GM23338 (cell line): ENCODE results near the gene FICD.

Source experiments
- CREB1 ChIP-seq: fragments of 250-450 bp; sonication (Bioruptor Pico); IDR thresholded peaks from 2 replicates; pipeline ENCODE4 v1.5.0; 2020; ENCODE audit warnings: low read depth, mild to moderate bottlenecking, moderate library complexity
- CTCF ChIP-seq, 2 experiments: fragments of 200-600 bp in 1 of 2; sonication (generic) in 1 of 2; conservative IDR thresholded peaks; 2 replicates each; pipeline versions ENCODE4 v1.5.1 to v1.6.1; 2016 to 2017; ENCODE audit warnings: antibody characterized with exemption in 2 of 2, low read depth in 2 of 2, mild to moderate bottlenecking in 2 of 2, moderate library complexity in 1 of 2
- EZH2 ChIP-seq: fragments of 200-600 bp; sonication (generic); IDR thresholded peaks from one replicate; pipeline ENCODE4 v1.8.0; 2017; ENCODE audit warnings: antibody characterized with exemption, mild to moderate bottlenecking, low read depth; ENCODE audit not compliant: unreplicated experiment
- EZH2phosphoT487 ChIP-seq: fragments of 200-600 bp; sonication (generic); IDR thresholded peaks from one replicate; pipeline ENCODE4 v1.8.1; 2018; ENCODE audit warnings: antibody characterized with exemption; ENCODE audit not compliant: unreplicated experiment
- NANOG ChIP-seq: IDR thresholded peaks from 2 replicates; pipeline ENCODE4 v1.6.1; 2016; ENCODE audit warnings: antibody characterized with exemption, borderline replicate concordance
- POLR2AphosphoS5 ChIP-seq: IDR thresholded peaks from 2 replicates; pipeline ENCODE4 v1.6.1; 2016; ENCODE audit warnings: antibody characterized with exemption, low read depth
- ZNF331 ChIP-seq: fragments of 250-450 bp; sonication (Bioruptor Pico); IDR thresholded peaks from 2 replicates; pipeline ENCODE4 v1.5.0; 2020; ENCODE audit warnings: low read depth, mild to moderate bottlenecking, moderate library complexity
- TF ChIP-seq, protein P1 (sequence below): IDR thresholded peaks from one replicate; pipeline ENCODE4 v1.6.1; 2018; ENCODE audit warnings: antibody characterized with exemption; ENCODE audit not compliant: unreplicated experiment

GRCh38 chr12:108538616-108539195, 23.6 kb downstream of the FICD start:
- TF ChIP-seq EZH2phosphoT487 (no peak), CTCF (conservative IDR thresholded peaks at IDR 0.05; ENCODE audit: low read depth in 2 of 2) (no peak), EZH2 (no peak), POLR2AphosphoS5 (no peak), ZNF331 (CRISPR knock-in tag) (no peak), CREB1 (CRISPR knock-in tag) (no peak), NANOG (no peak)
- TF ChIP-seq, protein P1, sequence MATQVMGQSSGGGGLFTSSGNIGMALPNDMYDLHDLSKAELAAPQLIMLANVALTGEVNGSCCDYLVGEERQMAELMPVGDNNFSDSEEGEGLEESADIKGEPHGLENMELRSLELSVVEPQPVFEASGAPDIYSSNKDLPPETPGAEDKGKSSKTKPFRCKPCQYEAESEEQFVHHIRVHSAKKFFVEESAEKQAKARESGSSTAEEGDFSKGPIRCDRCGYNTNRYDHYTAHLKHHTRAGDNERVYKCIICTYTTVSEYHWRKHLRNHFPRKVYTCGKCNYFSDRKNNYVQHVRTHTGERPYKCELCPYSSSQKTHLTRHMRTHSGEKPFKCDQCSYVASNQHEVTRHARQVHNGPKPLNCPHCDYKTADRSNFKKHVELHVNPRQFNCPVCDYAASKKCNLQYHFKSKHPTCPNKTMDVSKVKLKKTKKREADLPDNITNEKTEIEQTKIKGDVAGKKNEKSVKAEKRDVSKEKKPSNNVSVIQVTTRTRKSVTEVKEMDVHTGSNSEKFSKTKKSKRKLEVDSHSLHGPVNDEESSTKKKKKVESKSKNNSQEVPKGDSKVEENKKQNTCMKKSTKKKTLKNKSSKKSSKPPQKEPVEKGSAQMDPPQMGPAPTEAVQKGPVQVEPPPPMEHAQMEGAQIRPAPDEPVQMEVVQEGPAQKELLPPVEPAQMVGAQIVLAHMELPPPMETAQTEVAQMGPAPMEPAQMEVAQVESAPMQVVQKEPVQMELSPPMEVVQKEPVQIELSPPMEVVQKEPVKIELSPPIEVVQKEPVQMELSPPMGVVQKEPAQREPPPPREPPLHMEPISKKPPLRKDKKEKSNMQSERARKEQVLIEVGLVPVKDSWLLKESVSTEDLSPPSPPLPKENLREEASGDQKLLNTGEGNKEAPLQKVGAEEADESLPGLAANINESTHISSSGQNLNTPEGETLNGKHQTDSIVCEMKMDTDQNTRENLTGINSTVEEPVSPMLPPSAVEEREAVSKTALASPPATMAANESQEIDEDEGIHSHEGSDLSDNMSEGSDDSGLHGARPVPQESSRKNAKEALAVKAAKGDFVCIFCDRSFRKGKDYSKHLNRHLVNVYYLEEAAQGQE: no peak
